ENCODE results near the gene PCDH9.
"Not testable (repeated sequence)": the region's sequence is repeated elsewhere in the genome, so short reads cannot be mapped to it uniquely, and the experiment has no call there.

The PCDH9 gene

DNA sequence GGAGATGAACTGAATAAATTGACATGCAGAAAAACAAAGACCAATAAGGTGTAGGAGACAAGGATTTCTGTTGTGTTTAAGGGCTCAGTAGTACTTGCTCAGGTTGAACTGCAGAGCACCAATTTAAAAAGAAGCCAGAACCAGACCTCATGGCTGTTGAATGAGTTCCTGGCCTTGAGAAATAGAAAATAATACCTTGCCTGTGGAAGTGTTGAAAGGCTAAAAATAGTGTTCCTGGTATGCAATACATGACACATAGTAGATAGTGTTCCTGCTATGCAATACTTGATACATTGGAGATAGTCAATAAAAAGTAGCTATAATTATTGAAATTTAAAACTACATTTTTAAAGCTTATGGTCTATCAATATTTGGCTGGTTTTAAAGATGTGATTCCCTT is 595.8 kb downstream of the PCDH9 start:
- DNase-seq, result no peak

DNA sequence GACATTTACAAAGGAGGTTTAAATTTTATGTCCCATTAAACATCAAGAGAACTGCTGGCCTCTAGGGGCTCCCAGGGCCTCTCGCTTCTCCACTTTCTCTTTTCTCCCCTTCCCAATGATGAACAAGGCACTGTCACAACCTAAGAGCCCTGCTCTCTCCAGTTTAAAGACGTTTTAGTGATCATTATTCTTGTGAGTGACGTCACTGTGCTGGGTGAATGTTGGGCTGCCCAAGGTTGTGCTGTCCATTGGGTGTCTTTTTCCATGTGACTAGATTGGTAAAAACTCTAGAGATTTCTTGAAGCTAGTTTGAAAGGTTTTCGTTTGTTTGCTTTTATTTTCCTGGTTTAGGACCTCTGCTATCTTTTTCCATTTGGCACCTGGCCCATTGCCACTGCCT is 602.6 kb downstream of the PCDH9 start:
- DNase-seq, result no peak

DNA sequence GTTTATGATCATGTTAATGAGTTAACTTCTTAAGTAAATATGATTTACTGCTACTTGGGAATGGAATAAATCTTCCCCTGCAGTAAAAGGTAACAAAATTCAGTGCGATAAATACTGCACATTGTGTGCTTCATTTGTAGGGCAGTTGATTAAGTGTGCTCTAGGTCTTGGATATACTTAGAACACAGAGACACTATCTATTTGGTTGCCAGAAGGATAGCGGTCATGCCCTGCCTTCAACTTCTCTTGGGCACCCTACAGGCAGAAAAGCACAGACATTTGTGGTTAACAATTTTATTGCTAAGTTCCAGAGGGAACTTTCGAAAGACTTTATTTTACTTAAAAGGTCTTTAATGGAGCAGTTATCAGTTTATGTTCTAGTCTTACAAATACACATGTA is 605.8 kb downstream of the PCDH9 start:
- no peak for DNase-seq

DNA sequence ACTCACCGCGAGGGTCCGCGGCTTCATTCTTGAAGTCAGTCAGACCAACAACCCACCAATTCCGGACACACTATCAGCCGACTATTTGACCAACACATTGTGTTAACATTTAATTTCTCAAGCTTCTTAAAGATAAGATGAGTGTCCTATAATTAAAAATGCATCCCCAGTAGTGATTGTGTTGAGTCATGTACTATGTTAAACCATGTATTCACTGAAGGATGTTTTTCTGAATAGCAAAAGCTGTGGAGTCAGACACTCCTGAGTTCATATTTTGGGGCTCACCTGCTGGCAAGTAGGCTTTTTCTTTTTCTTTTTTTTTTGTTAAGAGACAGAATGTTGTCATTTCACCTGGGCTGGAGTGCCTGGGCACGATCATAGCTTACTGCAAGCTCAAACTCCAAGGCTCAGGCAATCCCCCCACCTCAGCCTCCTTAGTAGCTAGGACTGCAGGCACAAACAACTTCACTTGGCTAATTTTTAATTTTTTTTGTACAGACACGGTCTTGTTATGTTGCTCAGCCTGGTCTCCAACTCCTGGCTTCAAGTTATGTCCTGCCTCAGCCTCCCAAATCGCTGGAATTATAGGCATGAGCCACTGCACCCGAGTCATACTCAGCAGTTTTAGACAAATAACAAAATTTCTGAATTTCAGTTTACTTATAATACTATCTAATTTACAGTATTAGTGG is 606.9 kb downstream of the PCDH9 start:
- DNase-seq, result no peak

DNA sequence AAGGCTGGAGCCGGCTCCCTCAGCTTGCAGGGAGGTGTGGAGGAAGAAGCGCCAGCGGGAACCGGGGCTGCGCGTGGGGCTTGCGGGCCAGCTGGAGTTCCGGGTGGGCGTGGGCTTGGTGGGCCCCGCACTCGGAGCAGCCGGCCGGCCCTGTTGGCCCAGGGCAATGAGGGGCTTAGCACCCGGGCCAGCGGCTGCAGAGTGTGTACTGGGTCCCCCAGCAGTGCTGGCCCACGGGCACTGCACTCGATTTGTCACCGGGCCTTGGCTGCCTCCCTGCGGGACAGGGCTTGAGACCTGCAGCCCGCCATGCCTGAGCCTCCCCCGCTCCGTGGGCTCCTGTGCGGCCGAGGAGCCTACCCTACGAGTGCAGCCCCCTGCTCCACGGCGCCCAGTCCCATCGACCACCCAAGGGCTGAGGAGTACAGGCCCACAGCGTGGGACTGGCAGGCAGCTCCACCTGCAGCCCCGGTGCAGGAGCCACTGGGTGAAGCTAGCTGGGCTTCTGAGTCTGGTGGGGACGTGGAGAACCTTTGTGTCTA is 608.2 kb downstream of the PCDH9 start:
- not testable (repeated sequence) for DNase-seq

DNA sequence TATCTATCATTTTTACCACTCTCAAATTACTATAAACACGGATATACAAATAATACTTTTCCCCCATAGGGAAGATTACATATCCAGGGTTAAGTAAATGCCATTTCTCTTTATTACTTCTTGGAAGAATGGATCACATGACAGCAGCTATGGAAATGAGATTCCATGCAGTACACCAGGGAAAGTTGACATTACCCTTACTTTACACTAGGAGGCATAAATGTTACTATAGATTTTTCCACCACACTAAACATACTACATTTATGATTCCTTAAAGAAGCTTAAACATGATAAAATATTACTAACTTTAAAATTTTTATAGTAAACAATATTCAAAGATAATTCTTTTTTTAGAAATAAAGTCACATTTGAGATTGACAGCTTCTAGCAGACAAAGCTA is 611.4 kb downstream of the PCDH9 start:
- no peak for DNase-seq

DNA sequence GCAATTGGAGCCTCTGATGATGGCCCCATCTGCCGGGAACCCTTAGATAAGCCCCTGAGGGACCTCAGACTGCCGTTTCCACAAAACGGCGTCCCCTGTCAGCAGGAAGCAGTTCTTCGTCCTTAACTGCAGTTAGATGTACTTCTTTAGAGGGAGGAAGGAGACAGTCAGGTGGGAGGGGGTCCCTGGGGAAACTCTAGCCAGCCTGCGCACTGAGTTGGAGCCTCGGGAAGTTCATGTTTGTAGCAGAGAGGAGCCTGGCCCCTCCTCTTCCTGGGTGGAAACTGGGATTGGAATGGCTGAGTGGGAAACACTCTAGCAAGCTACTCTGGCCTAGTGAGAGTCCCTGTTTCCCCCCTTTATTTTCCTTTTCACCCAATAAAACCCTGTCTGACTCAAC is 612.4 kb downstream of the PCDH9 start:
- no peak for DNase-seq

DNA sequence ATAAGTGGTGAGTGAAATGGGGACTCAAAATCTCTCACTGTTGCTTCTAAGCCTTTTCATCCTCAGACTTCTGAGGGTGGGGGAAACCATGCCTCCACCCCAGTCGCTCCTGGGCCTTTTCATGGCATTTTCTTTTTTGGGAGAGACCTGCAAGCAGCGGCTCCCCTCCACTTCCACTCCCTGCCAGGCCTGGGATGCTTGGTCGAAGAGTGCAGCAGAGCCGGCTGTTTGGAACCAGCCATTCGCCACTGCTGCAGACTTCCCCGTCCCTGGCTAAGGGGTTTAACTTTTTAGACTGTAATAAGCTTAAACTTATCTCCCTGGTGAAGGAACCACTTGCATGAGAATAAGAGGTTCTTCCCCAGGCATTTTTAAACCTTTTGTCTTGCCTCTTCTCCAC is 617.2 kb downstream of the PCDH9 start:
- DNase-seq, result no peak

DNA sequence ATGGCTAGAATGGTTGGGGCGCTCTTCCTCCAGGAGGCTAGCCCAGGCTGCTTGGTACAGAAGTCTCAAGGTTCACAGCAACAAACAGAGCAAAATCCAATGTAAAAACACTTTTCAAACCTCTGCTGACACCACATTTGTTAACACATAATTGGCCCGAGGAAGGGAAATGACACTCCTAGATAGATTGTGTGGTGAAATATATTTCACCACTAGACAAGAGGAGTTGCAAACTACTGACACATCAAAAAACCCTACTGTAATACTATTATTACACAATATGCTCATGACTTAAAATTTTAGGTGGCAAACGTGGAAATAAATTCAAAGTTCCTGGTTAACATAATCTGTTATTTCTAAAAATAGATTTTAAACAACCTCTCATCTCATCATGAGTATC is 643.6 kb downstream of the PCDH9 start:
- DNase-seq, result no peak

DNA sequence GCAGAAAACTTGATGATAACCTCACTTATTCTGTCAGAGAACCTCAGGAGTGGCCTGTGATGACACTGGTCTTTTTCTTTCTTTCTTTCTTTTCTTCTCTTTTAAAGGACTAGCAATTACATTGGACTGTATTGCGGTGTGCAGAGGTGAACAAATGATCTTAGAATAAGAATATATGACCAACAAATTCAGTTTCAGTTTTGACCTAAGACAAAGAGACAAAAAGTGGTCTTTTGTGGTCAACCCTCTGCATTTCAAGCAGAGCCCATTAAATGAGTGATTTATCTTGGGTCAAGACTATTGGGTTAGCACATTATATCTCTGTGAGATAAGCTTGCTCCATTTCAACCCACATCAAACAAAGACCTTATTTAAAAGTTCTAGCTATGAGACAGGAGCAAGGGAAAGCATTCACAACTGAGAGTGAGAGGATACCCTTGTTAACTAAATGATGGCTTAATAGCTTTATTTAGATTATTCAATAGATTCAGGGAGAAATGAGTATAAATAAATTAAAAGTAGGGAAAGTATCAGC is 644.4 kb downstream of the PCDH9 start:
- DNase-seq, result no peak

DNA sequence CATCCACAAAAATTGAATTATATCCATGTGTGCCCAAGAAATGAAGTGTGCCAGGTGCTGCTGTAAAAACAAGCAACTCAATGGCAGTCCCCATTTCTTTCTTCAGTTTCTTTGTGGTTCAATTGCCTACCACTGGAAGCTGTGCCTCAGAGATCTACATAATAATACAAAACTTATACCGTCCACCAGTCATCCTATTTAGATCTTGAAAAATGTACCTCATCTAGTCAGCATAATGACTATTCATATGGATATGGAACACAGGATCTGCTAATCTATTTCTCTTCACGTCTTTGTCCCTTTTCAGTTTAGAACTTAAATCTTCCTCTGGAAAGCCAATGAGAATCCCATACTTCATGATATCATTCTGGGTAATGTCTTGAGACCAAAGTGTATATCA is 648.5 kb downstream of the PCDH9 start:
- no peak for DNase-seq

DNA sequence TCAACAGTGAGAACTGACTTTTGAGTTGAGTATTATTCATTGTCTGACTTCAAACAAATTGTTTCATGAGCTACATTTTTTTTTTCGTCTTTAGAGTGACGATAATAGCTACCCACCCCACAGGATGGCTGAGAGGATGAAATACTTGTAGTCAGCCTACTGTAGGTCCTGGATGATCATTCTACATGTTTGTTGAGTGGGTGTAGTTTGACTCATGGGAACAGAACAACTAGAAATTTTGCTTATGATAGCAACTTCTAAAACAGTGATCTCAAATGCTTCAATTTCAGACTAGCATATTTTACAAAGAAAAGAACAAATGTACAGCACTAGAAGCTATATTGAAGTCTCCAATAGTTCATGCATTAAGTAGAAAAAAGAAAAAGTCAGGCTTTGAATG is 651.8 kb downstream of the PCDH9 start:
- DNase-seq, result no peak

DNA sequence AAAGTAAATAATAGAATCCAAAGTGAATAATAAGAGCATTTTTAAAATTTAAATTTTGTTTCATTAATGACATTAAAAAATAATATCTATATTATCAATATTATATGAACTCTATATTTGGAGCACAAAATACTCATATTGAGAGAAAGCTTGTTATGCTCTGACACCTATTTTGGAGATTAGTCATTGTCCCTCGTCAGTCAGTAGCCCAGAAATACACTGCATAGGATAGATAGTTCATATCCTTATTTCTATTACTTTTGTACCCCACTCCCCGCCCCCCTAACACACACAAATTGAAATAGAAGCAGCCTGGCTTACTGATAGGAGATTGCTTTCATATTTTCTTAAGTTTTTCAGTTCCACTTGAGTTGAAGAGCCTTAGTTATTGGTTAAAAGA is 652.8 kb downstream of the PCDH9 start:
- no peak for DNase-seq

DNA sequence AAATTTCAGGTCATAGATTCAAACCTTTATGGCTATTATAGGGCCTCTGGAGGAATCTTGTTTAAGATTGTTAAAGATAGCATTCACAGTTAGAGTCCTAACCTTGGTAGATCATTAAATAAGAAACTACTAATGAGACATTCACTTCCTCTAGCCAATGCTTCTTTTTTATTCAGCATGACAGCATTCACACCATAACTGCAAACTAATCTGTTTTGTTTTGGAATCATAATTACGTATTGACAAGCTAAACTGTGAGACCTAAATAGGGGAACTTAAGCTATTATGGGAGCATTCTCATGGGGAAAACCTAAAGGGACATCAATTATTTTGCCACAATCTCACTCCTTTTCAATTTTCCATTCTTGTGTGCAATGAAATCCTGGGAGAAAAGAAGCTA is 653.8 kb downstream of the PCDH9 start:
- DNase-seq, result no peak

DNA sequence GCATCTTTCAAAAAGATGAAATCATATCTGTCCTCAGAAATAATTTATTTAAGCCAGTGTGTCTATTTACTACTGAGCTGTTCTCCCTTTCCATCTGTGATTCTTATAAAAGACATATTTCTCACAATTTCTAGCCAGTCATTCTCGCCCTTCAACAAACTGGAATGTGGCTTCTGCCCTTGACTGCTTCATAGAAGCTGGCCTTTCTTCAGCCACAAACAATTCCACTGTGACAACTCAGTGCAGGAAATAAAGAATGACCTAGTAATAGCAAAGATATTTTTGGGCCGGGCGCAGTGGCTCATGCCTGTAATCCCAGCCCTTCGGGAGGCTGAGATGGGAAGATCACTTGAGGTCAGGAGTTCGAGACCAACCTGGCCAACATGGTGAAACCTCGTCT is 655.5 kb downstream of the PCDH9 start:
- no peak for DNase-seq

DNA sequence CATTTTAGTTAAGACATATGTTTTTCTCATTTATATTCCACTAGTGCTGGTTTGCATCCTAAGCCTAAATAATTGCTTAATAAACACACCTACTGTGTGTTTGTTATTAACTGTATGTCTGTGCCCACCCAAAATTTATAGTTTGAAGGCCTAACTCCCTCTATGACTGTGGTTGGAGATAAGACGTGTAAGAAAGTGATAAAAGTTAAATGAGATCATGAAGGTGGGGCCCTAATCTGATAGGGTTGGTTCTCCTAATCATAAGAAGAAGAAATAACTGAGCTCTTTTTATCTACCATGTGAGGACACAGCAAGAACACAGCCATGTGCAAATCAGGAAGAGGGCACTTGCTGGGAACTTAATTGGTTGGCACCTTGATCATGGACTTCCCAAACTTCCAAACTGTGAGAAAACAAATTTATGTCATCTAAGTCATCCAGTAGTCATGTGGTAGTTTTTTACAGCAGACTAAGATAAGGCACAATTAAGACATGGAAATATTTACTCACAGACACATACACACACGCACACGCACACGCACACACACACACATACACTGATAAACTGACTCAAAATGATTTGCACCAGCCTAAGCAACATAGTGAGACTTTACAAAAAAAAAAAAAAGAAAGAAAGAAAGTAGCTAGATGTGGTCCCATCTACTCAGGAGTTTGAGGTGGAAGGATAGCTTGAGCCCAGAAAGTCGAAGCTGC is 662.1 kb downstream of the PCDH9 start:
- no peak for DNase-seq

DNA sequence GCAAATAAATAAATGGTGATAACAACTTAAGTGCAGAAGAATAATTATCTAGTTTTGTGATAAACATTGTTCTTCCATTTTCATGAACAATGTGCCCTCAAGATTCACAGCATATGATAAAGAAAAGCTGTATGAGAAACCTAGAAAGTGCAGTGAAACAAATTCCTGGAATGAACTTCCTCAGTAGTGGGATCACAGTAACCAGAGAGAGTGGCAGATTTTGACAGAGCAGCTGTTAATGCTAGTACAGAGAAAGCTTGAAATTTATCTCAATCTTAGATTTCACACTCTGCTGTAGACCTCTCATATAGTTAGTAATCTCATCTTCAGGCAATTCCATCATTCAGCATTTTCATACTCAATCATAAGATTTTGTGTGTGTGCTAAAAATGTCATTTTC is 664.9 kb downstream of the PCDH9 start:
- DNase-seq, result no peak

DNA sequence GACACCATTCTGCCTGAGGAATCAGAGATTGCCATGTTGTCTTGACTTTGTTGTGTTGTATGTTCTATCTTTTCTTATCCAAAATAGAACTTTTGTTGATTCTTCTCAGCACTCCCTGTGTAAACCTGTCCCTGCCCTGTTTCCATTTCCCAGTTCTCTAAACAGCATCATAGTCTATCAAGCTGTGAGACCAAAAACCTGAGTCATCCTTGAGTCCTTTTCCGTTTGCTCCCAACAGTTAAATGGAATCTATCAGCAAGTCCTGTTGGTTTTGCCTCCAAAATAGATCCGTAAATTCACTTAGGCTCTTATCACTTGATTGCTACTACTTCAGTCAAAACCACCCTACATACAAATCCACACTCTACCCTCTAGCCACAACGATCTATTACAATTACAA is 667.1 kb downstream of the PCDH9 start:
- DNase-seq, result no peak

DNA sequence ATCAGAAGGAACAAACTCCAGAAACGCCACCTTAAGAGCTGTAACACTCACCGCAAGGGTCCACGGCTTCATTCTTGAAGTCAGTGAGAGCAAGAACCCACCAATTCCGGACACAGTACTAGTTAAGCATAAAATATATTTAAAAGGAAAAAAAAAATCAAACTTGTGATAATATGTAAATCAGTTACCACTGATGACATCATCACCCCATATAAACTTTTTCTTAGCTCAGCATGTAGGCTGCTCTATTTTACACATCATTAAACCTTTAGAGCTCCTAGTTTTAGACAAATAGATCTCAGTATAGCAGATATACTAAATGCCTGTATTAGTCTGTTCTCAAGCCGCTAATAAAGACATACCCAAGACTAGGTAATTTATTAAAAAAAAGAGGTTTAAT is 668.1 kb downstream of the PCDH9 start:
- no peak for DNase-seq

DNA sequence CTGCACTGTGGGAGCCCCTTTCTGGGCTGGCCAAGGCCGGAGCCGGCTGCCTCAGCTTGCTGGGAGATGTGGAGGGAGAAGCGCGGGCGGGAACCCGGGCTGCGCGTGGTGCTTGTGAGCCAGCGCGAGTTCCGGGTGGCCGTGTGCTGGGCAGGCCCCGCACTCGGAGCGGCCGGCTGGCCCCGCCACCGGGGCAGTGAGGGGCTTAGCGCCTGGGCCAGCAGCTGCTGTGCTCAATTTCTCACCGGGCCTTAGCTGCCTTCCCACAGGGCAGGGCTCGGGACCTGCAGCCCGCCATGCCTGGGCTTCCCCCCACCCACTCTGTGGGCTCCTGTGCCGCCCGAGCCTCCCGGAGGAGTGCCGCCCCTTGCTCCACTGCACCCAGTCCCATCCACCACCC is 669.1 kb downstream of the PCDH9 start:
- DNase-seq, result no peak

DNA sequence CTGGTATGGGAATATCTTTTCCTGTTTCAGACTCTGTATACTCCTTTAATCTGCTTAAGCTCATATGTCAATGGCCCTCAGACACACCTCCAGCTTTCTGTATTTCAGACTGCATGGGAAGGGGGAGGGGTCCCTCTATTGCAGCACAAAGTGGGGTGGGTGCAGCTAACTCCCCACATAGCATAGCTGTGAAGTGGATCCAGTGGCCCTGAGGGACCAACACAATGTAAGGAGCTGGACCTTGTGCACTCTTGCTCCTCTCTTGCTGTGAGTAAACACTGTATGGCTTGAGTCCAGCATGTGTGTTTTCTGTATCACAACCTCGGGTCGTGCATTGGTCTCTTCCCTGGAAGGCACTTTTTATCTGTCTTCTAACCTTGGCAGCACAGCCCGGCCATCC is 669.9 kb downstream of the PCDH9 start:
- DNase-seq, result no peak

DNA sequence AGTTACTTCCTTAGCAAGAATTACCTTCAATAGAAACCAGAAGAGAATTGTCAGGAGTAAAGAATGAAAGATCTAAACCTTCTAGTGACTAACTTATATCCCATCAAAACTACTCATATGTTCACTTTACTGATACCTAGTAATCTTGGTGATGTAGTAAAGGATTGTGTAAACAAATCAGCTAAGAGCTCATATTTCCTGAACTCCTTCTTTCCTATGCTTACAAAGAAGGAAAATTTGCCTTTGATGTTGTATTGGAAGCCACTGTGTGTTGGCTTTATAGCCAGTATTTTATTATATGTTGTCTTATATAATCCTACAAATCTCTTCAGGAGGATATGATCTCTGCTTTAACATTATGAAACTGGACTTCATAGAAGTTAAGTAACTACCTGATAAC is 671.0 kb downstream of the PCDH9 start:
- no peak for DNase-seq

DNA sequence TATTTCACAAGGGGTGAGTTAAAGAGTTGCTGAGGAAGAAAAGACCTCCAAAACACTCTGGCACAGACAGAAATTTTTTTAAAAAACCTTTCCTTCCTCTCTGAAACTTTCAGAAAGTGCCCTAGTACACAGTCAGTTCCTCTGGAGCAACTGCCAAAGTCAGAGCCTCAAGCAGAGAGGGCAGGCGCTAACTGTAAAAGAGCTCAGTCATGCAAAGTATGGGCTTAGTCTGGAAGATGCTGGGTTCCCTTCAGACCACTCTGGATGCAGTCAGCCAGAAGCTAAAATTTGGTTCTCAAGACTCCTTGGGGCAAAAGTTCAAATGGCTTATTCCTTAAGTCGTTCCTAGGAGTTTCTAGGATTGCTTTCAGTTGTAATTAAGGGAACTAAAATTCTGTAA is 671.6 kb downstream of the PCDH9 start:
- no peak for DNase-seq

DNA sequence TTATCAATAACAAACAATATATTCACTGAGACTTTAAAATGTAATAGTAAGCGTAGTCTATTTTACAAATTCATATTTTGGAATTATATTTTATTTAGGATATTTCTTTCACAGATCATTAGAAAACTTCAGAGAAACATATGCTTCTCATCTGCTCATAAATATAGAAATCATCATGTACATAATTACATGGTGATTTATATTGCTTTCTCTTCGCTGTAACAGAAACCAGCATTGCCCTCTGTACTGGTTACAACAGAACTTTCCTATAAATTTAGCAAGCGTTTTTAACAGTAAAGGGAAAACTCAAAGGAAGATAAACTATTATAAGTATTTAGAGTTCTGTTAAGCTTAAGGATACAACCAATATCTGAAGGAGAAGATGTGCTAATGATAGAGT is 672.8 kb downstream of the PCDH9 start:
- DNase-seq, result no peak

DNA sequence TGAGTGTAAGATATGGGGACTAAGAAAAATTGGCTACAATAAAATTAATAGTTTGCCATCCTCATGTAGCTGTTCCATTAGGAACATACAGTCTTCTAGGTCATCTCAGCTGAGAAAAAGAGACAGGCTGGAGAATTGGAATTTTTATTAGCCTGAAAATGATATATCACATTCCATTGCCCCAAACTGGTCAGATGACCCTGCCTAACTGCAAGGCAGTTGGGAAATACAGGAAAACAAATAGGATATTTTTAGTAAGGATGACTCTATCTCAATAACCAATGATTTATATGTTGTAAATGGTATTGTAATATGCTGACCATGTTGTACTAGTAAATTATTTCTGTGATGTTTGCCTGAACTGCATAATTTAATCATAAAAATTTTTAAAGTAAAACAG is 673.8 kb downstream of the PCDH9 start:
- DNase-seq, result no peak
